PC-3 (cell line): ENCODE measurements around the gene NANOS3.

Source experiments
- CTCF ChIP-seq: fragments of 300-600 bp; sonication (generic); conservative IDR thresholded peaks from 2 replicates; pipeline ENCODE4 v1.5.1; 2017; ENCODE audit warnings: antibody characterized with exemption, low read depth, mild to moderate bottlenecking, low read length
- EZH2 ChIP-seq: fragments of 300-600 bp; sonication (generic); IDR thresholded peaks from one replicate; pipeline ENCODE4 v1.6.1; 2017; ENCODE audit warnings: antibody characterized with exemption, mild to moderate bottlenecking, low read length; ENCODE audit not compliant: unreplicated experiment

GRCh38 chr19:13864046-13864666 lies 12.8 kb upstream of the NANOS3 start:
- TF ChIP-seq CTCF (no peak), EZH2 (no peak)
